GM12878 (cell line): ENCODE data around the gene YWHAG. TPM values are rescaled to one million over a fixed set of nuclear protein-coding genes. Genes with fewer than 3 reads are reported as not detected.

Experiments
- ASH2L ChIP-seq: fragments of 300-600, 200-600 bp; sonication (generic); IDR thresholded peaks from 2 replicates; pipeline ENCODE4 v1.6.1; 2017; ENCODE audit warnings: low read depth, mild to moderate bottlenecking, borderline replicate concordance
- BMI1 ChIP-seq: fragments of 450-650 bp; IDR thresholded peaks from 2 replicates; pipeline ENCODE4 v1.6.1; 2016; ENCODE audit warnings: mild to moderate bottlenecking, moderate library complexity, borderline replicate concordance
- CHD4 ChIP-seq: fragments of 200-600 bp; sonication (generic); IDR thresholded peaks from 2 replicates; pipeline ENCODE4 v1.6.1; 2016; ENCODE audit warnings: mild to moderate bottlenecking
- E4F1 ChIP-seq: fragments of 450-650 bp; IDR thresholded peaks from 2 replicates; pipeline ENCODE4 v1.6.1; 2018; ENCODE audit warnings: borderline replicate concordance, mild to moderate bottlenecking; ENCODE audit not compliant: partially characterized antibody
- GATAD2B ChIP-seq: fragments of 450-650 bp; conservative IDR thresholded peaks from 2 replicates; pipeline ENCODE4 v1.6.1; 2017; ENCODE audit warnings: low read depth, mild to moderate bottlenecking, moderate library complexity
- HCFC1 ChIP-seq: fragments of 150-350 bp; IDR thresholded peaks from 2 replicates; pipeline ENCODE4 v1.6.1; 2014; ENCODE audit warnings: low read length
- HDAC6 ChIP-seq: fragments of 200-600 bp; sonication (generic); IDR thresholded peaks from one replicate; pipeline ENCODE4 v1.8.0; 2017; ENCODE audit warnings: antibody characterized with exemption; ENCODE audit not compliant: unreplicated experiment
- HDGF ChIP-seq: fragments of 450-650 bp; IDR thresholded peaks from 2 replicates; pipeline ENCODE4 v1.6.1; 2016; ENCODE audit warnings: antibody characterized with exemption
- KDM1A ChIP-seq: fragments of 200-600 bp; sonication (generic); IDR thresholded peaks from 2 replicates; pipeline ENCODE4 v1.6.1; 2016; ENCODE audit warnings: borderline replicate concordance
- MTA2 ChIP-seq: fragments of 450-650 bp; IDR thresholded peaks from 2 replicates; pipeline ENCODE4 v1.6.1; 2016; ENCODE audit warnings: low read depth, mild to moderate bottlenecking, moderate library complexity
- MTA3 ChIP-seq: IDR thresholded peaks from 2 replicates; pipeline ENCODE4 v1.6.1; 2012; ENCODE audit warnings: low read length, inconsistent platforms, borderline replicate concordance
- MYB ChIP-seq: fragments of 150-350 bp; IDR thresholded peaks from 2 replicates; pipeline ENCODE4 v1.6.1; 2014; ENCODE audit warnings: mild to moderate bottlenecking, low read depth, low read length, borderline replicate concordance
- NFYB ChIP-seq: IDR thresholded peaks from 2 replicates; pipeline ENCODE4 v1.6.1; 2011; ENCODE audit warnings: low read depth, mild to moderate bottlenecking, low read length, improper control_type of control experiment, moderate library complexity; ENCODE audit not compliant: insufficient read depth
- NR2C1 ChIP-seq: fragments of 450-650 bp; IDR thresholded peaks from 2 replicates; pipeline ENCODE4 v1.6.1; 2017; ENCODE audit warnings: antibody characterized with exemption, mild to moderate bottlenecking, moderate library complexity
- POLR2AphosphoS5 ChIP-seq: IDR thresholded peaks from 2 replicates; pipeline ENCODE4 v1.6.1; 2011; ENCODE audit warnings: mild to moderate bottlenecking, low read length, inconsistent platforms
- RAD51 ChIP-seq: fragments of 450-650 bp; IDR thresholded peaks from 2 replicates; pipeline ENCODE4 v1.6.1; 2016; ENCODE audit warnings: moderate library complexity, mild to moderate bottlenecking, inconsistent platforms
- RB1 ChIP-seq: fragments of 450-650 bp; formaldehyde crosslinking; IDR thresholded peaks from 2 replicates; pipeline ENCODE4 v1.6.1; 2017; ENCODE audit warnings: mild to moderate bottlenecking, borderline replicate concordance
- SMARCA5 ChIP-seq: fragments of 450-650 bp; IDR thresholded peaks from 2 replicates; pipeline ENCODE4 v1.6.1; 2017; ENCODE audit warnings: mild to moderate bottlenecking
- SP1 ChIP-seq: IDR thresholded peaks from one replicate; pipeline ENCODE4 v1.6.1; 2011; ENCODE audit warnings: low read depth, low read length
- SPI1 ChIP-seq: IDR thresholded peaks from 2 replicates; pipeline ENCODE4 v1.6.1; 2011; ENCODE audit warnings: low read depth, mild to moderate bottlenecking, low read length, moderate library complexity, borderline replicate concordance; ENCODE audit not compliant: insufficient read depth
- TAF1 ChIP-seq: IDR thresholded peaks from 2 replicates; pipeline ENCODE4 v1.6.1; 2011; ENCODE audit warnings: mild to moderate bottlenecking, low read depth, low read length, borderline replicate concordance
- TCF3 ChIP-seq: IDR thresholded peaks from 2 replicates; pipeline ENCODE4 v1.6.1; 2012; ENCODE audit warnings: low read depth, mild to moderate bottlenecking, low read length, borderline replicate concordance; ENCODE audit not compliant: insufficient read depth
- USF1 ChIP-seq: IDR thresholded peaks from 2 replicates; pipeline ENCODE4 v1.6.1; 2011; ENCODE audit warnings: borderline replicate concordance, low read depth, mild to moderate bottlenecking, moderate library complexity, mixed read lengths, low read length; ENCODE audit not compliant: insufficient read depth; ENCODE audit errors: extremely low read length
- ZBED1 ChIP-seq: IDR thresholded peaks from 2 replicates; pipeline ENCODE4 v1.6.1; 2016; ENCODE audit warnings: borderline replicate concordance
- ZBTB33 ChIP-seq: fragments of 450-650 bp; IDR thresholded peaks from 2 replicates; pipeline ENCODE4 v1.6.1; 2017; ENCODE audit warnings: mild to moderate bottlenecking
- ZNF274 ChIP-seq: IDR thresholded peaks from one replicate; pipeline ENCODE4 v1.8.0; 2011; ENCODE audit not compliant: insufficient read length, insufficient read depth
- polyA plus RNA-seq, 11 experiments: library from polyadenylated mRNA; depleted of rRNA in 4 of 11; unstranded in 6 of 11; stranded (reverse) in 5 of 11; fragments of >200 nt; fragmentation: Nextera tagmentation in 4 of 11; fragmentation: Illumina TruSeq in 1 of 11; extraction: Ambion mirVana in 4 of 11; extraction: Trizol in 1 of 11; gene quantifications; 1 replicate in 1 of 11; 2 replicates in 10 of 11; pipeline versions ENCODE4 v1.2.1 to v1.2.3, GENCODE V29; 2011 to 2016; ENCODE audit warnings: inconsistent platforms in 2 of 11, missing spikeins in 2 of 11, low read depth in 1 of 11
- total RNA-seq, 4 experiments: library from RNA; depleted of rRNA in 3 of 4; stranded (reverse); fragments of >200 nt in 3 of 4; fragmentation: Illumina TruSeq in 1 of 4; extraction: Trizol in 1 of 4; gene quantifications; 2 replicates each; pipeline versions ENCODE4 v1.2.1 to v1.2.3, GENCODE V29; 2013 to 2021

YWHAG gene
- total and polyA plus RNA-seq, 10 of the 15 experiments (the other 5 are each of a cell fraction or from before 2014, with no cell fraction given): 20.2 to 157 (median 41.3) TPM

- no peak for TF ChIP-seq ZBED1
- TF ChIP-seq KDM1A: no peak
- TF ChIP-seq TAF1: no peak
- peak; percentile 76 for TF ChIP-seq GATAD2B
- peak; percentile 65; the same call in 1 of the 2 replicates for TF ChIP-seq HDGF
- TF ChIP-seq HCFC1: peak; percentile 93
- TF ChIP-seq NFYB: no peak
- peak; percentile 42; the same call in 1 of the 2 replicates for TF ChIP-seq RB1
- no peak for TF ChIP-seq MTA3
- TF ChIP-seq CHD4: no peak
- no peak for TF ChIP-seq MYB
- TF ChIP-seq SPI1: no peak
- TF ChIP-seq TCF3: no peak
- TF ChIP-seq USF1: no peak
- TF ChIP-seq E4F1: no peak
- no peak for TF ChIP-seq POLR2AphosphoS5
- peak; percentile 49; the same call in 1 of the 2 replicates for TF ChIP-seq NR2C1
- TF ChIP-seq RAD51: no peak
- no peak for TF ChIP-seq ASH2L
- no peak for TF ChIP-seq ZBTB33
- no peak for TF ChIP-seq BMI1
- no peak for TF ChIP-seq ZNF274
- TF ChIP-seq SMARCA5: peak; percentile 90
- no peak for TF ChIP-seq SP1
- no peak for TF ChIP-seq HDAC6
- TF ChIP-seq MTA2: peak; percentile 70
These were observed 553 bp upstream of the YWHAG start (continued) for GRCh38 chr7:76359111-76359977.
